ENCODE measurements around the gene RNF25.

The RNF25 gene

GRCh38 chr2:218710687-218711549 is 39.1 kb upstream of the RNF25 start, which contains the start of gene TTLL4 (continued):
- TF ChIP-seq ZNF514 (tag by site-specific recombination; IDR thresholded peaks at IDR 0.05), result no peak
- no peak for TF ChIP-seq IKZF3 (tag by site-specific recombination; IDR thresholded peaks at IDR 0.05)
- TF ChIP-seq ZNF155 (tag by site-specific recombination; IDR thresholded peaks at IDR 0.05), result no peak
- TF ChIP-seq ZNF19 (tag by site-specific recombination; IDR thresholded peaks at IDR 0.05; ENCODE audit: low read depth), result no peak
- TF ChIP-seq, protein P1, sequence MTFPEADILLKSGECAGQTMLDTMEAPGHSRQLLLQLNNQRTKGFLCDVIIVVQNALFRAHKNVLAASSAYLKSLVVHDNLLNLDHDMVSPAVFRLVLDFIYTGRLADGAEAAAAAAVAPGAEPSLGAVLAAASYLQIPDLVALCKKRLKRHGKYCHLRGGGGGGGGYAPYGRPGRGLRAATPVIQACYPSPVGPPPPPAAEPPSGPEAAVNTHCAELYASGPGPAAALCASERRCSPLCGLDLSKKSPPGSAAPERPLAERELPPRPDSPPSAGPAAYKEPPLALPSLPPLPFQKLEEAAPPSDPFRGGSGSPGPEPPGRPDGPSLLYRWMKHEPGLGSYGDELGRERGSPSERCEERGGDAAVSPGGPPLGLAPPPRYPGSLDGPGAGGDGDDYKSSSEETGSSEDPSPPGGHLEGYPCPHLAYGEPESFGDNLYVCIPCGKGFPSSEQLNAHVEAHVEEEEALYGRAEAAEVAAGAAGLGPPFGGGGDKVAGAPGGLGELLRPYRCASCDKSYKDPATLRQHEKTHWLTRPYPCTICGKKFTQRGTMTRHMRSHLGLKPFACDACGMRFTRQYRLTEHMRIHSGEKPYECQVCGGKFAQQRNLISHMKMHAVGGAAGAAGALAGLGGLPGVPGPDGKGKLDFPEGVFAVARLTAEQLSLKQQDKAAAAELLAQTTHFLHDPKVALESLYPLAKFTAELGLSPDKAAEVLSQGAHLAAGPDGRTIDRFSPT (tag by site-specific recombination; IDR thresholded peaks at IDR 0.05), result no peak
- TF ChIP-seq HOXC10 (CRISPR knock-in tag; IDR thresholded peaks at IDR 0.05), result no peak
- peak; percentile 31; the same call in 1 of the 2 replicates for TF ChIP-seq ZFP69B (tag by site-specific recombination; IDR thresholded peaks at IDR 0.05)
- TF ChIP-seq ZBTB1 (tag by site-specific recombination; IDR thresholded peaks at IDR 0.05), result no peak
- peak; percentile 34; the same call in 1 of the 2 replicates for TF ChIP-seq ZNF366 (tag by site-specific recombination; conservative IDR thresholded peaks at IDR 0.05)
- TF ChIP-seq ZNF335 (tag by site-specific recombination; conservative IDR thresholded peaks at IDR 0.05), result peak; percentile 94
- no peak for TF ChIP-seq BCL11B (tag by site-specific recombination; IDR thresholded peaks at IDR 0.05; ENCODE audit: low read depth)
- TF ChIP-seq ZNF558 (tag by site-specific recombination; IDR thresholded peaks at IDR 0.05), result no peak
- no peak for TF ChIP-seq ZNF266 (tag by site-specific recombination; IDR thresholded peaks at IDR 0.05; ENCODE audit: low read depth)
- no peak for TF ChIP-seq PRDM10 (tag by site-specific recombination; IDR thresholded peaks at IDR 0.05)
- no peak for TF ChIP-seq ZNF132 (tag by site-specific recombination; IDR thresholded peaks at IDR 0.05; ENCODE audit: borderline replicate concordance)
- TF ChIP-seq SP7 (tag by site-specific recombination; IDR thresholded peaks at IDR 0.05), result peak; percentile 77; the same call in 1 of the 2 replicates
- peak; percentile 67 for TF ChIP-seq KLF16 (tag by site-specific recombination; IDR thresholded peaks at IDR 0.05)
- no peak for TF ChIP-seq ZNF23 (tag by site-specific recombination; IDR thresholded peaks at IDR 0.05; ENCODE audit: borderline replicate concordance)
- TF ChIP-seq CTCF (tag by site-specific recombination; IDR thresholded peaks at IDR 0.05), result peak; percentile 99
- peak; percentile 74 for TF ChIP-seq ZBTB8A (tag by site-specific recombination; IDR thresholded peaks at IDR 0.05)
- no peak for TF ChIP-seq PRDM4 (tag by site-specific recombination; IDR thresholded peaks at IDR 0.05)
- no peak for TF ChIP-seq ZNF830 (tag by site-specific recombination; IDR thresholded peaks at IDR 0.05; ENCODE audit: low read depth)
- no peak for TF ChIP-seq ZNF677 (tag by site-specific recombination; IDR thresholded peaks at IDR 0.05)
- peak; percentile 34; the same call in 1 of the 2 replicates for TF ChIP-seq KLF10 (tag by site-specific recombination; IDR thresholded peaks at IDR 0.05)
- TF ChIP-seq KLF7 (tag by site-specific recombination; IDR thresholded peaks at IDR 0.05; ENCODE audit: borderline replicate concordance), result no peak
- TF ChIP-seq, protein P2, sequence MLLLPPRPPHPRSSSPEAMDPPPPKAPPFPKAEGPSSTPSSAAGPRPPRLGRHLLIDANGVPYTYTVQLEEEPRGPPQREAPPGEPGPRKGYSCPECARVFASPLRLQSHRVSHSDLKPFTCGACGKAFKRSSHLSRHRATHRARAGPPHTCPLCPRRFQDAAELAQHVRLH (tag by site-specific recombination; IDR thresholded peaks at IDR 0.05), result peak; percentile 41; the same call in 1 of the 2 replicates
- no peak; the same call in 1 of the 2 replicates for TF ChIP-seq ZNF768 (tag by site-specific recombination; IDR thresholded peaks at IDR 0.05)
- no peak for TF ChIP-seq ZNF791 (tag by site-specific recombination; IDR thresholded peaks at IDR 0.05)
- TF ChIP-seq SP2 (tag by site-specific recombination; IDR thresholded peaks at IDR 0.05), result no peak
- peak; percentile 77 for TF ChIP-seq ZBTB48 (tag by site-specific recombination; IDR thresholded peaks at IDR 0.05)
